Endothelial cell (in vitro differentiated cells): ENCODE data around the gene EN2. TPM values are rescaled to one million over a fixed set of nuclear protein-coding genes. Genes with fewer than 3 reads are reported as not detected.
A peak's percentile ranks its signal among the peaks of the same experiment; 100 is the strongest.

Experiments used
- DNase-seq: peaks from one replicate; pipeline ENCODE4 v3.0.0; 2021; ENCODE audit warnings: low spot score
- H3K27ac Mint-ChIP-seq: one replicate; pipeline ENCODE4 v1.8.0; 2021; ENCODE audit warnings: mixed read lengths, inconsistent platforms; ENCODE audit not compliant: unreplicated experiment
- H3K27me3 Mint-ChIP-seq: one replicate; pipeline ENCODE4 v1.8.0; 2021; ENCODE audit warnings: mild to moderate bottlenecking, moderate library complexity, mixed read lengths, inconsistent platforms; ENCODE audit not compliant: unreplicated experiment
- H3K36me3 Mint-ChIP-seq: one replicate; pipeline ENCODE4 v1.8.0; 2021; ENCODE audit warnings: mild to moderate bottlenecking, low read depth, mixed read lengths, inconsistent platforms; ENCODE audit not compliant: unreplicated experiment
- H3K4me1 Mint-ChIP-seq: one replicate; pipeline ENCODE4 v1.8.0; 2021; ENCODE audit warnings: mild to moderate bottlenecking, mixed read lengths, inconsistent platforms; ENCODE audit not compliant: unreplicated experiment
- H3K4me3 Mint-ChIP-seq: one replicate; pipeline ENCODE4 v1.8.0; 2021; ENCODE audit warnings: mild to moderate bottlenecking, mixed read lengths, inconsistent platforms; ENCODE audit not compliant: unreplicated experiment
- H3K9me3 Mint-ChIP-seq: one replicate; pipeline ENCODE4 v1.8.0; 2021; ENCODE audit warnings: mixed read lengths, inconsistent platforms; ENCODE audit not compliant: unreplicated experiment
- CTCF ChIP-seq: fragments of 200-600 bp; sonication (generic); IDR thresholded peaks from one replicate; pipeline ENCODE4 v1.5.0; 2021; ENCODE audit warnings: antibody characterized with exemption; ENCODE audit not compliant: unreplicated experiment
- long read RNA-seq: library from polyadenylated mRNA; unstranded; transcript quantifications from one replicate; pipeline ENCODE4 v2.0.0, GENCODE V29; 2020; ENCODE audit not compliant: unreplicated experiment
- total RNA-seq: library from RNA; stranded (reverse); fragmentation: NEBNext Ultra II Directional; extraction: Animal tissue kit (Norgen Biotek cat#: 25700); gene quantifications from one replicate; pipeline ENCODE4 v1.2.1, GENCODE V29; 2021; ENCODE audit not compliant: unreplicated experiment

EN2 gene
- total RNA-seq, result 2.1 TPM
- long read RNA-seq, result 0 reads

- no peak within 1 kb of the TSS for H3K27ac Mint-ChIP-seq
- DNase-seq, result no peak
- peaks cover 18% of the 10 kb centered on the region for H3K4me1 Mint-ChIP-seq
- peaks cover 36% of the 10 kb centered on the region for H3K27me3 Mint-ChIP-seq
- no peaks in the 10 kb centered on the region for H3K36me3 Mint-ChIP-seq
- peak within 1 kb of the TSS; percentile 83 for H3K4me3 Mint-ChIP-seq
- H3K9me3 Mint-ChIP-seq, result no peaks in the 10 kb centered on the region
- no peak for TF ChIP-seq CTCF
Observed at GRCh38 chr7:155458111-155458877, at the start of gene EN2. TSS of gene EN2 (plus strand) at chr7:155458129. CDS start at chr7:155458378, 249 bp downstream.

DNA sequence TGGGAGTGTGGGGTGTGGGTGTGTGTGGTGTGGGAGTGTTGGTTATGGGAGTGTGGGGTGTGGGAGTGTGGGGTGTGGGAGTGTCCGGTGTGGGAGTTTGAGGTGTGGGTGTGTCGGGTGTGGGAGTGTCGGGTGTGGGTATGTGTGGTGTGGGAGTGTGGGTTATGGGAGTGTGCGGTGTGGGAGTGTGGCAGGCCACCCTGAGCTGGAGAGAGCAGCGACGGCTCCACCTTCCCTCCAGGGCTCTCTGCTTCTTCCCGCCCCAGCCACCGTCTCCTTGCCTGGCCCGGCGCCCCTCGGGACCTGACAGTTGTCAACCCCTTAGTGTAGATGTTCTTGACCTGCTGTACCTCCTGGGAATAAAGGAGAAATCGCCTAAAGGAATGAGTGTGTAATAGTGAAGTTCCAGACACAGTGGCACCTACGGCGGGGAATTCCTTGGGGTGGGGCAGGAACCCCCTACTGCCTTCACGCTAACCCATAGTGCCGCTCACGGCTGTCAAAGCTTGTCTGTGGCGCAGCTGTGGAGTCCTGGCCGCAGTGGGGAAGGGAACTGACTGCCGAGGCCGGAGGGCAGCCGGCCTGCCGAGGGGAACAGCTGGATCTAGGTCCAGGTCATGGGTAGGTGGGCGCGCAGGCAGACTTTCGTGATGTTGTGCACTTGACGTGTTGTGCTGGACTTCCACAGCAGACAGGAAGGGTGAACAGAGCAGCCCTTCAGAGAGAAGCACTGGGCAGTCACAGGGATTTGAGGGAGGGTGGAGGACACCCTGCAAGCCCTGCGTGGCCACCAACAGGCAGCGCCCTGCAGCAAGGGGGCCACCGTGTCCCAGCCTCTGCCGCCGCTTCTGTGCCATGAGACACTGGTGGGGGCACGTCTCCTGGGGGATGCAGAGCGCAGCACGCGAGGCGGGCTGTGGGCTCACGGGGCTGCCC, 49.0 kb upstream of the EN2 start:
- no peak overlapping the region for H3K4me3 Mint-ChIP-seq
- peaks cover 19% of the 10 kb centered on the region for H3K27me3 Mint-ChIP-seq
- no peaks in the 10 kb centered on the region for H3K4me1 Mint-ChIP-seq
- no peaks in the 10 kb centered on the region for H3K9me3 Mint-ChIP-seq
- no peak overlapping the region for H3K27ac Mint-ChIP-seq
- TF ChIP-seq CTCF, result no peak
- DNase-seq, result no peak
- no peaks in the 10 kb centered on the region for H3K36me3 Mint-ChIP-seq

GRCh38 chr7:155409980-155410379, 47.9 kb upstream of the EN2 start:
- TF ChIP-seq CTCF, result no peak
- no peak overlapping the region for H3K27ac Mint-ChIP-seq
- peaks cover 19% of the 10 kb centered on the region for H3K27me3 Mint-ChIP-seq
- H3K36me3 Mint-ChIP-seq, result no peaks in the 10 kb centered on the region
- no peaks in the 10 kb centered on the region for H3K4me1 Mint-ChIP-seq
- H3K4me3 Mint-ChIP-seq, result no peak overlapping the region
- no peaks in the 10 kb centered on the region for H3K9me3 Mint-ChIP-seq
- DNase-seq, result no peak

DNA sequence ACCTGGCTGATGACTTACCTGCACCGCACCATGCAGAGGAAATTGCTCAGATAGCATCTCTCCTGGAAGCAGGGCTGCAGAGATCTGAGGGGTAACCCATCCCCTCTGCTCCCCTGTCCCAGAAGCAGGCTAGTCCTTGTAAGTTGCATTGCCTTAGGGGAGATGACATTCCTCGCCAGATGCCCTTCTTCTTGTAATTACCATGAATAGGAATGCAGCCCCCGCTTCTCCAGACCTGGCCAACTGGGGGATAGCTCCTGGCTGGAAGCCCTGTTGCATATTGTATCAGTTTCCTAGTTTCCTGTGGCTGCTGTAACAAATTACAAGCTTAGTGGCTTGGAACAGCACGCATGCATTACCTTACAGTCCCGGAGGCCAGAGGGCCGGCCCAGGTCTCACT, 47.5 kb upstream of the EN2 start:
- DNase-seq, result no peak
- no peak for TF ChIP-seq CTCF
- Mint-ChIP-seq H3K9me3 (no peaks in the 10 kb centered on the region), H3K27me3 (peaks cover 17% of the 10 kb centered on the region), H3K36me3 (no peaks in the 10 kb centered on the region), H3K27ac (no peak overlapping the region), H3K4me3 (no peak overlapping the region), H3K4me1 (no peaks in the 10 kb centered on the region)
